Calu3 (cell line): ENCODE measurements around the gene RERE. TPM values are rescaled to one million over a fixed set of nuclear protein-coding genes. Genes with fewer than 3 reads are reported as not detected.

Experiments used
- BruUV-seq: library from RNA; stranded (reverse); fragments of 400-500 nt; replicated peaks from 2 replicates; lab custom pipeline; 2021; lab: Mats Ljungman, UMichigan
- CTCF ChIA-PET: fragments of 300-600 bp; sonication (Branson Sonifier 250); formaldehyde crosslinking; loops from one replicate; lab custom pipeline; 2022; ENCODE audit warnings: antibody characterized with exemption; lab: Charles Lee
- DNase-seq: peaks from one replicate; pipeline ENCODE4 v3.0.0; 2022
- H3K27ac Mint-ChIP-seq: one replicate; pipeline ENCODE4 v1.8.0; 2022; ENCODE audit warnings: mixed read lengths; ENCODE audit not compliant: unreplicated experiment
- H3K27me3 Mint-ChIP-seq: one replicate; pipeline ENCODE4 v1.8.0; 2022; ENCODE audit warnings: mixed read lengths; ENCODE audit not compliant: unreplicated experiment
- H3K36me3 Mint-ChIP-seq: one replicate; pipeline ENCODE4 v1.8.0; 2022; ENCODE audit warnings: mild to moderate bottlenecking, moderate library complexity, mixed read lengths; ENCODE audit not compliant: insufficient read depth, unreplicated experiment
- H3K4me1 Mint-ChIP-seq: one replicate; pipeline ENCODE4 v1.8.0; 2022; ENCODE audit warnings: mild to moderate bottlenecking, low read depth, mixed read lengths; ENCODE audit not compliant: unreplicated experiment
- H3K4me3 Mint-ChIP-seq: one replicate; pipeline ENCODE4 v1.8.0; 2022; ENCODE audit warnings: mild to moderate bottlenecking, low read depth, moderate library complexity, mixed read lengths; ENCODE audit not compliant: unreplicated experiment
- H3K9me3 Mint-ChIP-seq: one replicate; pipeline ENCODE4 v1.8.0; 2022; ENCODE audit warnings: low read depth, mixed read lengths; ENCODE audit not compliant: unreplicated experiment
- CTCF ChIP-seq: fragments of 200-600 bp; IDR thresholded peaks from one replicate; pipeline ENCODE4 v1.8.0; 2022; ENCODE audit warnings: antibody characterized with exemption; ENCODE audit not compliant: unreplicated experiment
- intact Hi-C: fragments of 100-400 bp; cut with micrococcal nuclease; formaldehyde crosslinking; loops from one replicate; pipeline ENCODE4 v1.10.0; 2022; ENCODE audit not compliant: unreplicated experiment
- total RNA-seq: library from RNA; stranded (reverse); gene quantifications from 2 replicates; pipeline ENCODE4 v1.2.3, GENCODE V29; 2022

Gene RERE
- total RNA-seq, 1 experiment from 2014 or later = 45.9 TPM

DNA sequence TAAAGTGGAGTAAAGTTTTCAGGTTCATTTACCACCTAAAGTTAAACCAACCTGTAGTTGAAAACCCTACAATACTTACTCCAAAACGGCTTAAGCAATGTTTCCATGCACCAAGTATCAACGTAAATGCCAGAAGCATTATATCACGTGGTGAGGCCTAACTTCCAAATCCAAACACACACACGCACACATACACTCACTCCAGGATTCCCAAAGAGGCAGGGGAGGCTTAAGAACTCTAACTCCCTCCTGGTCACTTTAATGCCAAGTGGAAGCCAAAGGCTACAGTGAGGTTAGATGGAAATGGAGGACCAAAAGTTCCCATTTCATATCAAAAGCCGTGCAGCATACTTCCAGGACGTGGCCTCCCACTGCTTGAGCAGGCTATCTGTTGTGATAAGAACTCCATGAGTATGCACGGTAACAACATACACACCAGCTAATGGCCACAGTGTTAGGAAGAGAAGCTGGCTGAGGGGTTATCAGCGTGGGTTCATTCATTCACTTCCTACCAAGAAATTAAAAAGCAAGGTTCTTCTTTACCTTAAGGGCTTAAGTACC lies 275.4 kb downstream of the RERE start:
- DNase-seq = no peak
- Mint-ChIP-seq H3K27ac (no peak overlapping the region), H3K36me3 (peaks cover 3% of the 10 kb centered on the region), H3K4me3 (no peak overlapping the region), H3K4me1 (no peaks in the 10 kb centered on the region), H3K9me3 (no peaks in the 10 kb centered on the region), H3K27me3 (no peaks in the 10 kb centered on the region)
- no peak for TF ChIP-seq CTCF
- CTCF ChIA-PET = no interaction called here
- intact Hi-C loops = no loop called here
- no TSS peak for BruUV-seq

DNA sequence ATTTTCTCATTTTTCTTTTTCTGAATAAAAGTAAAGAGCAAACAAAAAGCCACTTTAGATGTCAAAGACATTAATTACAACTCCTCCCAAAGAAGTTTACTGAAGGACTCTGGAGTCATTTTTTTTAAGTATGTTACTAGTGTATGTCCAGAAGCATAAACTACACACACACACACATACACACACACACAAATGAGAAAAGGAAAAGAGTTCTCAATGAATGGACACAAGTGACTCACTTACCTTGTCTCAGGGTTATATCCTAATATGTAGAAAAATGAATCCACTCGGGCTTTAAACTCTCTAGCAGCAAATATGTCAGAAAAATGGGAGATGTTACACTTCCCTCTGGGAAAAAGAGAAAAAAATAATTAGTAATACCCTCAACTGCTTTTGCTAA lies 276.5 kb downstream of the RERE start:
- Mint-ChIP-seq H3K4me1 (no peaks in the 10 kb centered on the region), H3K27ac (no peak overlapping the region), H3K27me3 (no peaks in the 10 kb centered on the region), H3K36me3 (no peaks in the 10 kb centered on the region), H3K4me3 (no peak overlapping the region), H3K9me3 (no peaks in the 10 kb centered on the region)
- no TSS peak for BruUV-seq
- DNase-seq = no peak
- no peak for TF ChIP-seq CTCF
- CTCF ChIA-PET = no interaction called here
- intact Hi-C loops = no loop called here

- DNase-seq = no peak
- Mint-ChIP-seq H3K9me3 (no peaks in the 10 kb centered on the region), H3K36me3 (no peaks in the 10 kb centered on the region), H3K4me1 (no peaks in the 10 kb centered on the region), H3K27ac (no peak overlapping the region), H3K4me3 (no peak overlapping the region), H3K27me3 (no peaks in the 10 kb centered on the region)
- no peak for TF ChIP-seq CTCF
- intact Hi-C loops = no loop called here
- CTCF ChIA-PET = no interaction called here
- BruUV-seq = no TSS peak
Observed at GRCh38 chr1:8540261-8540941, 277.0 kb downstream of the RERE start.

DNA sequence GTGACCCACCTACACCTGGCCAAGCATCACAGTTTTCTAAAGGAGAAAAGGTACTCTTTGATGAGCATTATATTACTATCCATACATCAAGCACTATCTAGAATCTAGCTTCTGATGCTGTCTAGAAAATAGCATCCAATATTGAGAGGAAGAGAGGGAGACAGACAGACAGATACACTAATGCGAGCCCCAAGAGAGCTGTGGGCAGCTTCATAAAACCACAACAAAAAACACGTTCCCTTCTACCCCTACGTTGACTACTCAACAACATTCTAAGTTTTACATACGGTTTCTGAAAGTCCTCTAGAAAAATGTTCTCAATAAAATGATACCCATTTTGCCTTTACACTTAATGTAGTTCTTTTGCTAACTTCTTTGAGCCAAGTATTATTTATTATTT lies 277.8 kb downstream of the RERE start:
- BruUV-seq = no TSS peak
- no peak for TF ChIP-seq CTCF
- Mint-ChIP-seq H3K36me3 (no peaks in the 10 kb centered on the region), H3K4me1 (no peaks in the 10 kb centered on the region), H3K27me3 (no peaks in the 10 kb centered on the region), H3K4me3 (no peak overlapping the region), H3K27ac (no peak overlapping the region), H3K9me3 (no peaks in the 10 kb centered on the region)
- no peak for DNase-seq
- CTCF ChIA-PET = no interaction called here
- intact Hi-C loops = no loop called here
